ENCODE results near the gene PLEKHA7. TPM values are rescaled to one million over a fixed set of nuclear protein-coding genes. Genes with fewer than 3 reads are reported as not detected.

PLEKHA7 gene
- polyA plus RNA-seq, 1 experiment = 0.05 TPM

GRCh38 chr11:16854979-16855378 is 159.2 kb downstream of the PLEKHA7 start:
- CTCF ChIA-PET = interaction anchor here (1.7 kb wide), 1 partner anchor 35 kb away, joined by 5 read pairs; no protein-coding TSS in a partner anchor
- DNase-seq (ENCODE audit: low read depth, low spot score) = no peak
- Histone ChIP-seq H3K27ac (ENCODE audit: low read depth, low read length) (no peak overlapping the region), H3K27me3 (ENCODE audit: control insufficient read depth, insufficient read depth, low read length) (no peaks in the 10 kb centered on the region), H3K9me3 (ENCODE audit: control insufficient read depth, insufficient read depth, low read length) (no peaks in the 10 kb centered on the region), H3K4me3 (ENCODE audit: low read depth, low read length) (no peak overlapping the region)
- TF ChIP-seq CTCF (IDR thresholded peaks at IDR 0.05; ENCODE audit: low read depth, low read length) = no peak
- POLR2A ChIA-PET = no interaction called here

GRCh38 chr11:16853859-16854258 is 160.4 kb downstream of the PLEKHA7 start:
- Histone ChIP-seq H3K4me3 (ENCODE audit: low read depth, low read length) (no peak overlapping the region), H3K27ac (ENCODE audit: low read depth, low read length) (no peak overlapping the region), H3K27me3 (ENCODE audit: control insufficient read depth, insufficient read depth, low read length) (no peaks in the 10 kb centered on the region), H3K9me3 (ENCODE audit: control insufficient read depth, insufficient read depth, low read length) (no peaks in the 10 kb centered on the region)
- TF ChIP-seq CTCF (IDR thresholded peaks at IDR 0.05; ENCODE audit: low read depth, low read length) = no peak
- ChIA-PET POLR2A (no interaction called here), CTCF (no interaction called here)
- DNase-seq (ENCODE audit: low read depth, low spot score) = no peak

GRCh38 chr11:16853266-16853665 is 160.9 kb downstream of the PLEKHA7 start:
- ChIA-PET CTCF (interaction anchor here (1.5 kb wide), 1 partner anchor 33 kb away, joined by 3 read pairs; no protein-coding TSS in a partner anchor), POLR2A (no interaction called here)
- no peaks in the 10 kb centered on the region for H3K27me3 ChIP-seq (ENCODE audit: control insufficient read depth, insufficient read depth, low read length)
- H3K4me3 ChIP-seq (ENCODE audit: low read depth, low read length) = no peak overlapping the region
- H3K9me3 ChIP-seq (ENCODE audit: control insufficient read depth, insufficient read depth, low read length) = no peaks in the 10 kb centered on the region
- no peak for DNase-seq (ENCODE audit: low read depth, low spot score)
- H3K27ac ChIP-seq (ENCODE audit: low read depth, low read length) = no peak overlapping the region
- no peak for TF ChIP-seq CTCF (IDR thresholded peaks at IDR 0.05; ENCODE audit: low read depth, low read length)

- no peak for DNase-seq (ENCODE audit: low read depth, low spot score)
- no peak overlapping the region for H3K27ac ChIP-seq (ENCODE audit: low read depth, low read length)
- ChIA-PET CTCF (interaction anchor here (0.7 kb wide), 1 partner anchor 11 kb away, joined by 8 read pairs; no protein-coding TSS in a partner anchor), POLR2A (interaction anchor here (0.6 kb wide), 1 partner anchor 231 kb away, joined by 5 read pairs; the partner anchor contains the start of gene RPS13)
- no peak overlapping the region for H3K4me3 ChIP-seq (ENCODE audit: low read depth, low read length)
- H3K9me3 ChIP-seq (ENCODE audit: control insufficient read depth, insufficient read depth, low read length) = no peaks in the 10 kb centered on the region
- H3K27me3 ChIP-seq (ENCODE audit: control insufficient read depth, insufficient read depth, low read length) = peaks cover 3% of the 10 kb centered on the region
- no peak for TF ChIP-seq CTCF (IDR thresholded peaks at IDR 0.05; ENCODE audit: low read depth, low read length)
Observed at GRCh38 chr11:16846305-16846704, 167.9 kb downstream of the PLEKHA7 start.

- no peak overlapping the region for H3K4me3 ChIP-seq (ENCODE audit: low read depth, low read length)
- DNase-seq (ENCODE audit: low read depth, low spot score) = no peak
- no peak for TF ChIP-seq CTCF (IDR thresholded peaks at IDR 0.05; ENCODE audit: low read depth, low read length)
- peaks cover 3% of the 10 kb centered on the region for H3K27me3 ChIP-seq (ENCODE audit: control insufficient read depth, insufficient read depth, low read length)
- H3K9me3 ChIP-seq (ENCODE audit: control insufficient read depth, insufficient read depth, low read length) = no peaks in the 10 kb centered on the region
- ChIA-PET CTCF (no interaction called here), POLR2A (no interaction called here)
- H3K27ac ChIP-seq (ENCODE audit: low read depth, low read length) = no peak overlapping the region
Observed at GRCh38 chr11:16844268-16844771, 169.9 kb downstream of the PLEKHA7 start.

Data from AG04450 (cell line).